Measurements from ENCODE around the gene SLC38A3. TPM values are rescaled to one million over a fixed set of nuclear protein-coding genes. Genes with fewer than 3 reads are reported as not detected.

The SLC38A3 gene
- total and polyA plus RNA-seq, 2 experiments from 2014 or later, result 0.28 to 1.3 TPM

GRCh38 chr3:50241713-50242380 lies 36.8 kb downstream of the SLC38A3 start:
- DNase-seq (ENCODE audit: low spot score) (no peak), ATAC-seq (no peak)
- Histone ChIP-seq H3K36me3 (ENCODE audit: insufficient read depth) (no peaks in the 10 kb centered on the region), H3K4me2 (peak overlapping the region; percentile 84), H3K27ac (ENCODE audit: low read depth) (peak overlapping the region; percentile 97), H3K9me2 (ENCODE audit: insufficient read depth) (no peaks in the 10 kb centered on the region), H3K4me3 (peak overlapping the region; percentile 60), H4K20me1 (replicated peaks; ENCODE audit: insufficient read depth) (peaks cover 40% of the 10 kb centered on the region), H3K4me1 (ENCODE audit: insufficient read depth) (peaks cover 80% of the 10 kb centered on the region), H3K27me3 (ENCODE audit: insufficient read depth) (no peaks in the 10 kb centered on the region), H3K79me2 (replicated peaks; ENCODE audit: insufficient read depth) (peaks cover 91% of the 10 kb centered on the region), H2AFZ (no peak overlapping the region), H3F3A (replicated peaks; ENCODE audit: low read depth) (peaks cover 33% of the 10 kb centered on the region)
- Mint-ChIP-seq H3K4me3 (peak overlapping the region; percentile 63), H3K9me3 (no peaks in the 10 kb centered on the region), H3K27me3 (ENCODE audit: insufficient read depth, low read depth, poor library complexity) (peaks cover 26% of the 10 kb centered on the region), H3K4me1 (peaks cover 90% of the 10 kb centered on the region), H3K27ac (peak overlapping the region; percentile 95), H3K36me3 (ENCODE audit: low read depth) (peaks cover 12% of the 10 kb centered on the region)
- TF ChIP-seq CREB1 (CRISPR knock-in tag; IDR thresholded peaks at IDR 0.05; ENCODE audit: low read depth), result no peak
- no peak for TF ChIP-seq EZH2phosphoT487 (IDR thresholded peaks at IDR 0.05; ENCODE audit: unreplicated experiment)

GRCh38 chr3:50242381-50242770 lies 37.3 kb downstream of the SLC38A3 start:
- Histone ChIP-seq H3F3A (replicated peaks; ENCODE audit: low read depth) (peaks cover 31% of the 10 kb centered on the region), H3K27ac (ENCODE audit: low read depth) (no peak overlapping the region; the same call in 1 of the 2 replicates), H3K4me1 (ENCODE audit: insufficient read depth) (peaks cover 79% of the 10 kb centered on the region), H3K36me3 (ENCODE audit: insufficient read depth) (no peaks in the 10 kb centered on the region), H3K9me2 (ENCODE audit: insufficient read depth) (no peaks in the 10 kb centered on the region), H4K20me1 (replicated peaks; ENCODE audit: insufficient read depth) (peaks cover 40% of the 10 kb centered on the region), H2AFZ (no peak overlapping the region), H3K27me3 (ENCODE audit: insufficient read depth) (no peaks in the 10 kb centered on the region), H3K4me3 (0 out of 2 replicates have a peak overlapping the region, but pooled peaks have one; percentile 36), H3K79me2 (replicated peaks; ENCODE audit: insufficient read depth) (peaks cover 91% of the 10 kb centered on the region), H3K4me2 (peak overlapping the region; percentile 84)
- TF ChIP-seq ETS1 (IDR thresholded peaks at IDR 0.05) (no peak), ZNF331 (CRISPR knock-in tag; IDR thresholded peaks at IDR 0.05; ENCODE audit: low read depth) (no peak)
- Mint-ChIP-seq H3K27me3 (ENCODE audit: insufficient read depth, low read depth, poor library complexity) (peaks cover 21% of the 10 kb centered on the region), H3K36me3 (ENCODE audit: low read depth) (peaks cover 15% of the 10 kb centered on the region), H3K4me1 (peaks cover 92% of the 10 kb centered on the region), H3K27ac (peak overlapping the region; percentile 96), H3K9me3 (no peaks in the 10 kb centered on the region), H3K4me3 (peak overlapping the region; percentile 37; the same call in 2 of the 3 replicates)
- ATAC-seq (no peak), DNase-seq (ENCODE audit: low spot score) (no peak)

GRCh38 chr3:50242851-50243542 lies 37.9 kb downstream of the SLC38A3 start:
- H4K20me1 ChIP-seq (replicated peaks; ENCODE audit: insufficient read depth), result peaks cover 40% of the 10 kb centered on the region
- H3K27me3 Mint-ChIP-seq (ENCODE audit: insufficient read depth, low read depth, poor library complexity), result peaks cover 18% of the 10 kb centered on the region
- no peak for TF ChIP-seq JUNB (IDR thresholded peaks at IDR 0.05; ENCODE audit: unreplicated experiment)
- TF ChIP-seq ZNF331 (CRISPR knock-in tag; IDR thresholded peaks at IDR 0.05; ENCODE audit: low read depth), result no peak
- TF ChIP-seq CTCF (conservative IDR thresholded peaks at IDR 0.05; ENCODE audit: low read depth in 2 of 2), result peak in 1 of 2 experiments; percentile 19; a peak in 2 of 4 replicates

More at GRCh38 chr3:50242851-50243542, 37.9 kb downstream of the SLC38A3 start:
- peaks cover 87% of the 10 kb centered on the region for H3K4me1 Mint-ChIP-seq
- Histone ChIP-seq H3F3A (replicated peaks; ENCODE audit: low read depth) (peaks cover 27% of the 10 kb centered on the region), H3K4me1 (ENCODE audit: insufficient read depth) (peaks cover 75% of the 10 kb centered on the region), H3K27me3 (ENCODE audit: insufficient read depth) (no peaks in the 10 kb centered on the region), H3K9me2 (ENCODE audit: insufficient read depth) (no peaks in the 10 kb centered on the region), H3K27ac (ENCODE audit: low read depth) (peak overlapping the region; percentile 55), H3K4me3 (0 out of 2 replicates have a peak overlapping the region, but pooled peaks have one; percentile 36), H3K79me2 (replicated peaks; ENCODE audit: insufficient read depth) (peaks cover 91% of the 10 kb centered on the region), H3K36me3 (ENCODE audit: insufficient read depth) (no peaks in the 10 kb centered on the region), H3K4me2 (peak overlapping the region; percentile 84), H2AFZ (no peak overlapping the region)
- peak overlapping the region; percentile 37; the same call in 2 of the 3 replicates for H3K4me3 Mint-ChIP-seq
- peak overlapping the region; percentile 96 for H3K27ac Mint-ChIP-seq
- ATAC-seq, result no peak
- peaks cover 15% of the 10 kb centered on the region for H3K36me3 Mint-ChIP-seq (ENCODE audit: low read depth)
- DNase-seq (ENCODE audit: low spot score), result peak; percentile 60
- no peaks in the 10 kb centered on the region for H3K9me3 Mint-ChIP-seq

Data from GM23338 (cell line).